Vagina (tissue), 2 donors: ENCODE measurements around the gene IFNG-AS1.

ENCODE experiments used
- CTCF ChIP-seq, 3 experiments: fragments of 450-650 bp in 2 of 3; fragments of 200-600 bp in 1 of 3; sonication (generic) in 1 of 3; IDR thresholded peaks; one replicate each; pipeline ENCODE4 v1.5.1; 2017 to 2019; ENCODE audit warnings: antibody characterized with exemption in 3 of 3, mild to moderate bottlenecking in 2 of 3, moderate library complexity in 2 of 3
- POLR2A ChIP-seq, 2 donors: fragments of 450-650 bp; IDR thresholded peaks; one replicate each; pipeline ENCODE4 v1.6.1; 2017; ENCODE audit warnings: antibody characterized with exemption in 2 of 2, mild to moderate bottlenecking in 2 of 2, moderate library complexity in 2 of 2
- POLR2AphosphoS5 ChIP-seq, 2 donors: sonication (generic); formaldehyde crosslinking; IDR thresholded peaks; one replicate each; pipeline ENCODE4 v1.9.0; 2017; ENCODE audit warnings: antibody characterized with exemption in 2 of 2, mild to moderate bottlenecking in 2 of 2, low read depth in 1 of 2; ENCODE audit not compliant: insufficient read depth in 1 of 2

DNA sequence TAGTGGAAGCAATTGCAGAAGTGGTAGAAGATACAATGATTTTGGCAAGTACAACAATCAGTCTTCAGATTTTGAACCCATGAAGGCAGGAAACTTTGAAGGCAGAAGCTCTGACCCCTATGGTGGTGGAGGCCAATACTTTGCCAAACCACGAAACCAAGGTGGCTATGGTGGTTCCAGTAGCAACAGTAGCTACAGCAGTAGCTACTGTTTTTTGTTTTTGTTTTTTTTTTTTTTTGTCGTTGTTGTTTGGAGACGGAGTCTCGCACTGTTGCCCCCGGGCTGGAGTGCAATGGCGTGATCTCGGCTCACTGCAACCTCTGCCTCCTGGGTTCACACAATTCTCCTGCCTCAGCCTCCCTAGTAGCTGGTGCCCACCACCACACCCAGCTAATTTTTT, 47.4 kb downstream of the IFNG-AS1 start:
- no peak for TF ChIP-seq CTCF (IDR thresholded peaks at IDR 0.05)
- no peak for TF ChIP-seq POLR2A (IDR thresholded peaks at IDR 0.05)
- TF ChIP-seq POLR2AphosphoS5 (IDR thresholded peaks at IDR 0.05; ENCODE audit: insufficient read depth in 1 of 2, low read depth in 1 of 2) = no peak
